ENCODE data around the gene MIA3.

DNA sequence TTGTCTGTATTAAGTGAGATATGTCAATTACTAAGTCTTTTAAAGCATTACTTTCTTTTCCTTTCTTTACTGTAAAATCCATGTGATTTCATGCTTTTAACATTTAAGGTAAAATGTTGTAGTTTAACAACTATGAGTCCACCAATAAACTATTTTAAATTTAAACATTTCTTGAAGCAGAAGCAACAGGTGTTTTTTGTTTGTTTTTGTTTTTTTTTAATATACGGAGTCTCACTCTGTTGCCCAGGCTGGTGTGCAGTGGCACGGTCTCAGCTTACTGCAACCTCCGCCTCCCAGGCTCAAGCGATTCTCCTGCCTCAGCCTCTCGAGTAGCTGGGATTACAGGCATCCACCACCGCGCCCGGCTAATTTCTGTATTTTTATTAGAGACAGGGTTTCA, 78.8 kb downstream of the MIA3 start:
- TF ChIP-seq, protein P1, sequence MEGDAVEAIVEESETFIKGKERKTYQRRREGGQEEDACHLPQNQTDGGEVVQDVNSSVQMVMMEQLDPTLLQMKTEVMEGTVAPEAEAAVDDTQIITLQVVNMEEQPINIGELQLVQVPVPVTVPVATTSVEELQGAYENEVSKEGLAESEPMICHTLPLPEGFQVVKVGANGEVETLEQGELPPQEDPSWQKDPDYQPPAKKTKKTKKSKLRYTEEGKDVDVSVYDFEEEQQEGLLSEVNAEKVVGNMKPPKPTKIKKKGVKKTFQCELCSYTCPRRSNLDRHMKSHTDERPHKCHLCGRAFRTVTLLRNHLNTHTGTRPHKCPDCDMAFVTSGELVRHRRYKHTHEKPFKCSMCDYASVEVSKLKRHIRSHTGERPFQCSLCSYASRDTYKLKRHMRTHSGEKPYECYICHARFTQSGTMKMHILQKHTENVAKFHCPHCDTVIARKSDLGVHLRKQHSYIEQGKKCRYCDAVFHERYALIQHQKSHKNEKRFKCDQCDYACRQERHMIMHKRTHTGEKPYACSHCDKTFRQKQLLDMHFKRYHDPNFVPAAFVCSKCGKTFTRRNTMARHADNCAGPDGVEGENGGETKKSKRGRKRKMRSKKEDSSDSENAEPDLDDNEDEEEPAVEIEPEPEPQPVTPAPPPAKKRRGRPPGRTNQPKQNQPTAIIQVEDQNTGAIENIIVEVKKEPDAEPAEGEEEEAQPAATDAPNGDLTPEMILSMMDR (IDR thresholded peaks at IDR 0.05): no peak
- TF ChIP-seq POLR2A (IDR thresholded peaks at IDR 0.05): no peak
